Measurements from ENCODE around the gene TERF2IP. TPM values are rescaled to one million over a fixed set of nuclear protein-coding genes. Genes with fewer than 3 reads are reported as not detected.

TERF2IP gene
- total and polyA plus RNA-seq, 9 donors, result 66.6 to 122 (median 83.7) TPM

DNA sequence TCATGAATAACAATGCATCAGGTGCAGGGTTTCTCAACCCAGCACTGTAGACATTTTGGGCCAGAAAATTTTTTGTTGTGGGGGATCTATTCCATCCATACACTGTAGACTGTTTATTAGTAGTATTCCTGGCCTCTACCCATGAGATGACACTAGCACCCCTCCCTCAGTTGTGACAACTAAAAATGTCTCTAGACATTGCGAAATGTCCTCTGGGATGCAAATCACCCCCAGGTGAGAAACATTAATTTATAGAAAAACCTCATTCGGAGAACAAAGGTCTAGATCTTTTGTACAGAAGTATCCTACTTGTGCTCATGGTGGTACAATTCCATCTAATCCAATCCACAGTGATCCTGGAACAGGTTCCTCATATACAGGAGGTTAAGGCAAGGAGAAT is 28.8 kb upstream of the TERF2IP start:
- intact Hi-C loops (cut with DNase I), result no loop called here
- 95 to 97% (median 97%) methylated on average over 2 of the region's 2 CpGs for WGBS, 3 donors
- Histone ChIP-seq H3K36me3 (no peaks in the 10 kb centered on the region), H3K9me3 (no peaks in the 10 kb centered on the region), H3K4me1 (ENCODE audit: insufficient read depth) (peaks cover 6% of the 10 kb centered on the region), H3K4me3 (no peak overlapping the region), H3K27ac (no peak overlapping the region), H3K27me3 (no peaks in the 10 kb centered on the region)
- no peak for TF ChIP-seq POLR2A (IDR thresholded peaks at IDR 0.05)
- TF ChIP-seq EP300 (IDR thresholded peaks at IDR 0.05), result no peak
- TF ChIP-seq, protein P1, sequence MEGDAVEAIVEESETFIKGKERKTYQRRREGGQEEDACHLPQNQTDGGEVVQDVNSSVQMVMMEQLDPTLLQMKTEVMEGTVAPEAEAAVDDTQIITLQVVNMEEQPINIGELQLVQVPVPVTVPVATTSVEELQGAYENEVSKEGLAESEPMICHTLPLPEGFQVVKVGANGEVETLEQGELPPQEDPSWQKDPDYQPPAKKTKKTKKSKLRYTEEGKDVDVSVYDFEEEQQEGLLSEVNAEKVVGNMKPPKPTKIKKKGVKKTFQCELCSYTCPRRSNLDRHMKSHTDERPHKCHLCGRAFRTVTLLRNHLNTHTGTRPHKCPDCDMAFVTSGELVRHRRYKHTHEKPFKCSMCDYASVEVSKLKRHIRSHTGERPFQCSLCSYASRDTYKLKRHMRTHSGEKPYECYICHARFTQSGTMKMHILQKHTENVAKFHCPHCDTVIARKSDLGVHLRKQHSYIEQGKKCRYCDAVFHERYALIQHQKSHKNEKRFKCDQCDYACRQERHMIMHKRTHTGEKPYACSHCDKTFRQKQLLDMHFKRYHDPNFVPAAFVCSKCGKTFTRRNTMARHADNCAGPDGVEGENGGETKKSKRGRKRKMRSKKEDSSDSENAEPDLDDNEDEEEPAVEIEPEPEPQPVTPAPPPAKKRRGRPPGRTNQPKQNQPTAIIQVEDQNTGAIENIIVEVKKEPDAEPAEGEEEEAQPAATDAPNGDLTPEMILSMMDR (IDR thresholded peaks at IDR 0.05), result no peak
- no peak for DNase-seq

DNA sequence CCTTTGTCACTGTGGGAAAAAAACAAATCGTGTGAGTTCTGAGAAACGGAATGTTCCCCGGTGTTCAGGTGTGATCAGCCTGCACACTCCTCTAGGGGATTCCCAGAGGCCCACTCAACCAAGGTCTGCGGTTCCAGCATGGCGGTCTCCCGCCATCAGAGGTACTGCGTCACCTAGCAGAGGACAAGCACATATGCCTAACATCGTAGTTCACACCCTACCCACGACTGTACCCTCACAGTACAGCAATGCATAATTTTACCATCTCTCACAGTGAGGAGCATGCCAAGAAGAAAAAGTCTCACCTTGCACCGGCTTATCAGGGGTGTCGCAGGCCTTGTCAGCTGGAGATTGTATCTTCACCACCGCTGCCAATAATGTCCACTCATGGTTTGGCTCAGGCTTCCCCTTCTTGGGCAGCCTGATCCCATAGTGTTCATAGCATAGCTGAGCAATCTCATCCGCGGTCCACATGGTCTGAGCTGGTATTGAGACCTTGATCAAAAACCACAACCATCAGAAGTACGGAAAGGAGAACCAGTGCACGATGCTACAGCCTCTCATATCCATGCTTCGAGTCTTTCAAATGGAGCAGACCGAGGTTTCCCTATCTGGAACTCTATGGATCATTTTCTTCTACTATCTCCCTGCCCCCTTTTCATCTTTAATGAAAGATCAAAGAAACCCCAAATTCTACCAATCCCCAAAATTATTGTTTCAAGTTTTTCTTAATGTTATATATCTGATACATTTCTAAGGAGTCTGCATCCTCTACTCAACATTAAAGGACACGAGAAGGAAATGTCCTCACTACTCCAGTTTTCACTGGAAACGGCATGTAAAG is 27.0 kb upstream of the TERF2IP start:
- WGBS, 3 donors, result 80 to 86% (median 84%) methylated on average over 20 of the region's 20 CpGs
- Histone ChIP-seq H3K36me3 (no peaks in the 10 kb centered on the region), H3K9me3 (no peaks in the 10 kb centered on the region), H3K27ac (no peak overlapping the region), H3K4me1 (ENCODE audit: insufficient read depth) (peaks cover 6% of the 10 kb centered on the region), H3K4me3 (no peak overlapping the region), H3K27me3 (no peaks in the 10 kb centered on the region)
- DNase-seq, result no peak
- intact Hi-C loops (cut with DNase I), result loop anchor here in 1 of 4 donors (10.0 kb wide), 1 partner anchor 56 kb away; the partner anchor contains the start of gene GABARAPL2
- TF ChIP-seq EP300 (IDR thresholded peaks at IDR 0.05) (no peak), POLR2A (IDR thresholded peaks at IDR 0.05) (no peak)
- TF ChIP-seq, protein P1 (IDR thresholded peaks at IDR 0.05), result no peak

DNA sequence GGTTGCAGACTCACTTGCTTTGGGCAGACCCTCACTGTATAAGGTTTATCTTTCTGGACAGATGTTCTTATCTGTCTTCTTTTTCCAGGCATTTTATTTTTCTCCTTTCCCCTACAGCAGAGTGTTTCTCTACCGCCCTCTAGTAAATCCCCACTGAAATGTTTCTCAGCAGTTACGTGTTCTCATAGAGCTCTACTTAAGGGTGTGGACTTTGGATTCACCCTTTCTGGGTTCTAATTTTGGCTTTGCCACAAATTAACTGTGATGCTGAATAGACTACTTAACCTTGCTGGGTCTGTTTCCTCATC is 26.4 kb upstream of the TERF2IP start:
- no peaks in the 10 kb centered on the region for H3K36me3 ChIP-seq
- TF ChIP-seq, protein P1 (IDR thresholded peaks at IDR 0.05), result no peak
- TF ChIP-seq POLR2A (IDR thresholded peaks at IDR 0.05) (no peak), EP300 (IDR thresholded peaks at IDR 0.05) (no peak)
- H3K27me3 ChIP-seq, result no peaks in the 10 kb centered on the region
- WGBS, 3 donors, result 6 to 7% (median 7%) methylated on average over 2 of the region's 2 CpGs
- intact Hi-C loops (cut with DNase I), result loop anchor here in 1 of 4 donors (10.0 kb wide), 1 partner anchor 56 kb away; the partner anchor contains the start of gene GABARAPL2
- peaks cover 6% of the 10 kb centered on the region for H3K4me1 ChIP-seq (ENCODE audit: insufficient read depth)
- H3K27ac ChIP-seq, result no peak overlapping the region
- H3K9me3 ChIP-seq, result no peaks in the 10 kb centered on the region
- no peak overlapping the region for H3K4me3 ChIP-seq
- DNase-seq, result no peak

DNA sequence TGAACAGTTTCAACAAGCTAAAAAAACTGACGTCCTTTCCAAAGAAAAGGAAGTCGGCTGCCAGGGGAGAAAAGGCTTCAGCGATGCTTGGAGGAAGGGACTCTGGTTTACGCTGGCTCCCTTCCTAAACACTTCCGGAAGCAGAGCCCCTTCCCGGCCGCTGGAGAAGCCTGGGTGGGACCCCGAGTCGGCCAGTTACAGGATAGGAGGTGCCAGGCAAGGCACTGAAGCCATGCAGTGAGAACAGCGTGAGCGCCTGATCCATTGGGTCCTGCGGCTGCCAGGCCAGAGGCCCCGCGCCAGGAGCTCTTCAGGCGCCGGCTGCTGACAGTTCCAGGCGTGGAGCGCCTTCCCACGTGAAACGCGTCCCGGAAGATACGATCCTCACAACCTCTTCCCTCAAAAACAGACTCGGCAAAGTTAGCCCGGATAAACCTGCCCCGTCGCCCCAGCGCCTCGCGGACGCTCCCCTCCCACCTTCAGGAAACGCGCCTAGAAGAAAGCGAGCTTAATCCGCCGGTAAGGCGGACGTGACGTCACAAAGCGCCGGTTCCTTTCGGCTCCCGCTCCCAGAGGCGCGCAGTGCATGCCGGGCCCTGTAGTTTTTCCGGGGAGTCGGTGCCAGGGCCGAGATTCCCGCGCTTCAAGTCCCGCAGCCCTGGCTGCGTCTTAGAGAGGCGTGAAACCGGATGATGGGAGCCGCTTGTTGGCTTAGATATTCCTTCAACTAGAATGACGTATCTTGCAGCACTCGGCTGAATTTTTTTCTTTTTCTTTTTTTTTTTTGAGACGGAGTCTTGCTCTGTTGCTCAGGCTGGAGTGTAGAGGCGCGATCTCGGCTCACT is 24.6 kb upstream of the TERF2IP start, which contains the start of gene ADAT1:
ADAT1 (minus strand) TSS at position 521 of the 845 bp plus-strand sequence. CDS start 2,482 bp downstream, outside the sequence.
- H3K27me3 ChIP-seq, result no peaks in the 10 kb centered on the region
- TF ChIP-seq EP300 (IDR thresholded peaks at IDR 0.05) (no peak), POLR2A (IDR thresholded peaks at IDR 0.05) (peak; percentile 86)
- TF ChIP-seq, protein P1 (IDR thresholded peaks at IDR 0.05), result no peak
- no peaks in the 10 kb centered on the region for H3K36me3 ChIP-seq
- peak within 1 kb of the TSS; percentile 80 for H3K4me3 ChIP-seq
- peak within 1 kb of the TSS in 1 of 2 donors; percentile 74 for H3K27ac ChIP-seq
- intact Hi-C loops (cut with DNase I), result loop anchor here in 1 of 4 donors (10.0 kb wide), 1 partner anchor 58 kb away; the partner anchor contains the start of gene GABARAPL2
- H3K4me1 ChIP-seq (ENCODE audit: insufficient read depth), result peaks cover 6% of the 10 kb centered on the region
- no peaks in the 10 kb centered on the region for H3K9me3 ChIP-seq
- WGBS, 3 donors, result 0% methylated on average over 61 to 62 of the region's 62 CpGs
- DNase-seq, result peak; percentile 97 to 99 (median 98)
